Bone marrow (tissue), 2 donors: ENCODE measurements around the gene UBR4.
"Not testable (repeated sequence)": the region's sequence is repeated elsewhere in the genome, so short reads cannot be mapped to it uniquely, and the experiment has no call there.

ENCODE experiments used
- DNase-seq, 2 donors: peaks; one replicate each; lab custom pipeline; 2025; lab: John Stamatoyannopoulos, UW

UBR4 gene

DNA sequence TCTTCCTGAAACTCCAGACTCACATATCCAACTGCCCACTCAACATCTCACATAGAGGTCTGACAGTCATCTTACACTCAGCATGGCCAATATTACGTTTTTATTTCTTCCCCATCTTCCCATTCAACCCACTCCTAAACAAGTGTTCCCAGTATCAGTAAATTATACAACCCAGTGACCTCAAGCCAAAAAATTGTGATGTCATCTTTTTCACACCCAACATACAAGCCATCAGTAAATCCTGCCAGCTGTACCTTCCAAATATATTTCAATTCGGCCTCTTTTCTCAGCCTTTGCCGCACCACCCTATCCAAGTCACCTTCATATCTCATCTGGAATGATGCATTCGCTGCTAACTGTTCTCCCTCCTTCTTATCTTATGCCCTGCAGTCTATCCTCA is 19.6 kb downstream of the UBR4 start:
- DNase-seq = no peak

DNA sequence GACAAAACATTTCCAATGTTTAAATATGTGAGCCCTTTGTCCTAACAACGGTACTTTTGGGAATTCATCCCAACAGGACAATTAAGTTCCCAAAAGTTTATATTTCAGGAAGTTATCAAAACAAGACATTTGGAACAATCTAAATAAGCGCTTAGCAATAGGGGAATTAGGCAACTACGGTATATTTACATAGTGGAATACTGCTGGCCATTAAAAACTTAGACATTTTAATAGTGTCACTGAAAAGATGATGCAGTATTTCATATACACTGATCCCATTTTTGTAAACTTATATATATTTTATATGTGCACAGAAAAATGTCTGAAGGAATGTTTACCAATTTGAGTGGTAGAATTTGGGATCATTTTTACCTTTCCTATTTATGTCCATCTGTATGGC is 20.8 kb downstream of the UBR4 start:
- DNase-seq = no peak

DNA sequence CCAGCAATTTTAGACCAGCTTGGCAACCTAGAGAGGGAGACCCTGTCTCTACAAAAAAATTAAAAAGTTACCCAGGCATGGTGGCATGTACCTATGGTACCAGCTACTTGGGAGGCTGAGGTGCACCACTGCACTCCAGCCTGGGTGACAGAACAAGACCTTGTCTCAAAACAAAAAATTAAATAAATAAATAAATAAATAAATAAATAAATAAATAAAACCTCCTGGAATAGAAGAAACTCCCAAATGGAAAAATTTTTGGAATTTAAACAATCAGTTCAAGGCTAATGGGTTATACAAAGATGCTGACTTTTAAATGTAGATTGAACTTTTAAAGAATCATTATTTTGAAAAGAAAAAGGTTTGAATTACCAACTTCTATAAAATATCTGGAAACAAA is 22.2 kb downstream of the UBR4 start:
- DNase-seq = no peak

DNA sequence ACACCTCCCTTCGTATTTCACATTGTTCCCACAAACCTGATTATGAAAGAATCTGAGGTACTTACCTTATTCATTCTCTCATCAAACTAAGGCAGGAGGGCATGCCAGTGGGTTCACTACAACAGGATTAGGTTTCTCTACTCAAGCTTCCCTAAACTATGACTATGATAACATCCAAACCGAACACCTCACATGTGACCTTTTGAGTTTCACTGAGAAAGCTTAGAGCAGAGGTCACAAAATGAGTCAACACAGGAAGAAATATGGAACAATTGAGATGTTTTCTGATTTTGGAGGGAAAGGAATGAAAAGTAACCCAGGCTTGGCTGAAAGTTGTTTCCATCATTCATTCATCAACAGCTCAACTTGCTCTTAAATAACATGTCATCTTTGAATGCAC is 24.1 kb downstream of the UBR4 start:
- no peak for DNase-seq

DNA sequence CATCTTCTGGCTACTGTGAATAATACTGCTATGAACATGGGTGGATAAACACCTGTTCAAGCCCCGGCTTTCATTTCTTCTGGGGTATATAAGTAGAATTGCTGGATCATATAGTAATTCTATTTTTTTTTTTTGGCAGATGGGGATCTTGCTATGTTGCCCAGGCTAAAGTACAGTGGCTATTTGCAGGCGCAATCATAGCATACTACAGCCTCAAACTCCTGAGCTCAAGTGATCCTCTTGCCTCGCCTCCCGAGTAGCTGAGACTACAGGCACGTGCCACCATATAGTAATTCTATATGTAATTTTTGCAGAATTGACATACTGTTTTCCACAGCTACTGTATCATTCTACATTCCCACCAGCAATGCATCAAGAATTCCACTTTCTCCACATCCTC is 27.8 kb downstream of the UBR4 start:
- DNase-seq = no peak

DNA sequence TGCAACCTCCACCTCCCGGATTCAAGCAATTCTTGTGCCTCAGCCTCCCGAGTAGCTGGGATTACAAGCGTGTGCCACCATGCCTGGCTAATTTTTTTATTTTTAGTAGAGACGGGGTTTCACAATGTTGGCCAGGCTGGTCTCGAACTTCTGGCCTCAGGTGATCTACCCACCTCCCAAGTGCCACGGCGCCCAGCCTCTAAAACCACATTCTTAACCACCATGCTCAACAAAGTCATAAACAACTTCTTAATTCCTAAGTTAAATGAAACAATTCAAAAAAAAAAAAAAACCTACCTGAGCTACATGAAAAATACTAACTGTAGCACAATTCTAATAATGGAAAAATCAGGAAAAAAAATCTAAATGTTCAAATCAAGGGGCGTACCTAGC is 29.8 kb downstream of the UBR4 start:
- not testable (repeated sequence) for DNase-seq

DNA sequence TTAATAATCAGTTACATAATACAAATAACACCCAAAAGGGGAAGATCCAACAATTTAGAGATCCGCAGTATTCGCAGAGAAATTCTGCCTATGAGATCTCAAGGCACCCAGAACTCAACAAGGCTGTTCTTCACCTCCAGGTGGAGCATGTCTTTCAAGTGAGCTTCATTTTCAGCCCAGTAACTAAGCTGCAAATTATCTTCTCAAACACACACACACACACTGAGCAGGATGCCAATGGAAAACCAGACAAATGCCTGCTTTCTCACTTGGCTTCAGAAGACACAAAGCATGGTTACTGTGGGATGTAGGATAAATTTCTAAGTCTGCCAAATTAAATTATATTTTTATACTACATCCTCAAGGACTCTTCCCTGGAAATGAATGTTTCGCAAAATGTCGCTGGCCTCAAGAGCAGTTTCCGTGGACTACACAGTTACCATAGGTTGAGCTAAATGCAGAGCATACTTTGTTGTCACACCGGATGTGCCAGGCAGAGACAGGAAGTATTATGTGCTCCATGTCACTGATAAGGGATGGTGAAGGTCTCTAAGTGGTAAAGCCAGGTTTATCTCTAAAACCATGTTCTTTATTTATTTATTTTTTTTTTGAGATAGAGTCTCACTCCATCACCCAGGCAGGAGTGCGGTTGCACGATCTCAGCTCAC is 30.3 kb downstream of the UBR4 start:
- peak in 1 of 2 donors; percentile 19 for DNase-seq

DNA sequence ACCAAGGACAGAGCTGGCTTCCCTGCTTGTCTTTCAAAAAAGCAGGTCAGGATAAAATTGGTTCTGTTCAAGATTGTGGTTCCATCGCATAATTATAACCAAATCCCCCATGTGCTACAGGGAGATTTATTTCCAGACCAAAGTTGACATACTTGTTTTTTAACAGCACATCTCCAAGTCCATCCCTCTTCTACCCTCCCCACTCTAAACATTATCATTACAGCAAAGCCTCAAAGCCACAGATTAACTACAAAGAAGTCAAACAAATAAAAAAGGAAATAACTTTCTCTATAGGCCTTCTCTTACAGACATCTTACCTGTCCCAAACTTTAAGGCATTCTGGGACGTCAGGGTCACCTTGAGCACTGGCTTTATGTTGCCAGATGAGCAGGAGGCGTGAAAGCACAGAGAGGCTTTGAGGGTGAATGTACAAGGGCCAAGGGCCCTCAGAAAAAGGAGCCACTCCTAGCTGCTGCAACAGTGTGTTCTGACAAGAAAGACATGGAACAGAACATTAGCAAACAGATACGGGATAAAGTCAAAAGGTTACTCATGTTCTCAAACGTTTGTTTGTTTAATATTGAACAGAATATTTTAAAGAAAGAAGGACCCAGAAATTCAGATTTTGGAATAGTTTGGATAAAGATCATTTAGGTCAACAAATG is 31.2 kb downstream of the UBR4 start:
- DNase-seq = no peak

DNA sequence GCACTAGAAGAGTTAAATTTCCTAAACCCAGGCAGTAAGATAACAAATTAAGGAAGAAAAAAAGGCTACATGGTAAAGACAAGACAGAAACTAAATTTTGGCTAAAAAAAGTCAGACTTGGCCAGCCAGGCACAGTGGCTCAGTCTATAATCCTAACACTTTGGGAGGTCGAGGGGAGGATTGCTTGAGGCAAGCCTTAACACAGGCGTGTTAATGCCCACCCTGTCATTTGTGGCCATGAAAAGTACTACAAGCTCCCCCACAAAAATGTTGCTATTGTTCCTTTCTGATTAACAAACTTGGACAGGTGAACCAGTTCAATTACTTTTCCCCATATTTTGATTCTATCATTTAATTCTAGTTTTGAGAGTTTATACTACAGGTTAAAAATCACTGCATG is 32.3 kb downstream of the UBR4 start:
- DNase-seq = no peak

DNA sequence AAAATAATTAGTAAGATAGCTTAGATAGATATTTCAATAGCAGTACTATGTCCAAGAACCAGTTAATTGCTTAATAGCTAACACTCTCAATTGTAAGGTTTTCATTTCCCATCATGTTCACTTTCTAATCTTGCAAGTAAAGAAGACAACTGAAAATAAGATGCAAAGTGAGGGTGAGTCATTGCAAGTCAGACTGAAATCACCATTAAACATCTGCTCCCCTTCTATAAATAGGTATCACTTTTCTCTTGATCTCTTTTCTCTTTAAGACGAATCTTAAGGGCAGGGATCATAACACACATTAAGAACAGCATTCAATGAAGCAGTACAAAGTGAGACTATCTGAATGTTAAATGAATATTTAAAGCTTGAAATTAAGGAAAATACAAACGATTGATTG is 40.4 kb downstream of the UBR4 start:
- DNase-seq = no peak

DNA sequence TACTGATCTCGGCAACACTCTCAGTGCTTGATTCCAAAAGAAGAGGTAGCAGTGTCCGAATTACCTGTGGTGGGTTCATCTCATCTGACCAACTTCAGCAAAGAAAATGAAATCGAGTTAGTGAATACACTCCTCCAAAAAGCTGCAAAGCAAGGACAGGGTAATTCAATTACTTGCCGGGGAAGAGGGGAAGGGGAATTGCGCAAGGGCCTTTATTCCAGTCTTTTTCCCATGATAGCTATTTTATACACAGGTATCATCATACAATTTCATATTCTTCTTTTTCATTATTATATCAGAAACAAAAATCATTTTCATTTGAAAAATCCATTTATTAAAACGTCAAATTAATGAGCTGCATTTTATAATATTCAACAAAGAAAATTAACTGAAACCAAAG is 42.9 kb downstream of the UBR4 start:
- no peak for DNase-seq

DNA sequence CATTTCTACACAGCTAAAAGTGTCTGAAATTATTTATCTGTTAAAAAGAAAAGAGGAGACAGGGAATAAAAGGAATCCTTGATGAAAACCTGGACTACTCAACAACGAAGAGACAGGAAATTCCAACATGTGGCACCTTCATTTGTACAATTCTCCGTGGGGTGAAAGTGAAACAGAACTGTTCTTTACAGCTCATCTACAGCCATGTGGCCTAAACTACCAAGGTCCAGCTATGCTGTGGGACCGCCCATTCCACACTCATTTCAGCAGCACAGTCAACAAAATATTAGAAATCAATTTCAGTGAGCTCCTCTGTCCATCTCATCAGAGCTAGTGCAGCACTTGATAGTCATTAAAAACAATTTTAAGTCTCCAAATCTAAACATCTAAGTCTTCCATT is 44.0 kb downstream of the UBR4 start:
- DNase-seq = no peak

DNA sequence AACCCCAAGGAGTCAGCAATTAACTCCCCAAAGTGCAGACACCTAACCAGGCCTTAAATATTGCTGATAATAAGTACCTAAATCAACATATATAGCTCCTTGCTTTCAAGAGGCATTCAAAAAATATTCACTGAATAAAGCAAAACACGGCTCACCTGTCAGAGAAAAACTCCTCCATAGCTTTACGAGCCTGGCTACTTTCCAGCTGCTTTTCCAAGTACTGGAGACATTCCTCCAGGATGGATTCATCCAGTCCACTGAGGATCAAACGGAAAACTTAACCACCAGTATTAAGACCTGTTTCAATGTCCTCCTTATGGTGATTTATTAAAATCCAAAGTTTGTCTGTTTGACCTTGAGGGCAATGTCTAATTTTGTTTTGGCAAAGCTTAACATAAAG is 44.6 kb downstream of the UBR4 start:
- DNase-seq = no peak

DNA sequence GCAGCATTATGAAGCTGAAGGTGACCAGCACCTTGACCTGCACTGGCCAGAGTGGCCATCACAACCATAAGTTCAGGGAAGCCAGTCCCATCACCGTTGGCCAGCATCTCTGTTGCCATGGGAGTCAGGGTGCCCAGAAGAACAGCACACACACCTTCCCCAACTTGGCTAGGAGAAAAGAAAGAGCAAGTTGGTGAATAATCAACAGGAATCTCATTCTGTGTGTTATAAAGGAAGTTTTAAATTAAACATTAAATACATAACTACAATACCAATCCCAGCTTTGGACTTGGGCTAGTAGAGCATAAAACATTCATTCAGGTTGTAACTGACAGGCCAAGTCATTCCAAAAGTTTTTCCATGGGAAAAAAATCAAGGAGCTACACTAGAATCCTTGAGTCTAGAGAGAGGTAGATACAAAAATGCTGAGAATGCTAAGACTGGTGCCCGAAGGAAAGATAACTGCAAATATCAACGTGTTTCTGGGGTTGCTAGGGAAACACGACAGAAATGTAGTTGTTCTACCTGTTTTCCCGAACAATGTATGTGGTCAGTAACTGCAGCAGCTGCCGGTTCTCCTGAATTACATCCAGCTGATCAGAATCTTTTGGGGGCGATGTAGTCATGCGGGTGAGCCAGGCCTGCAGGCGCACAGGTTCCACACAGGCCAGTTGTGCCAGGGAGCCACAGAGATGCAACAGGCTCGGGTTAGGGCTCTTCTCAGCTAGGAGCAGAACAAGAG is 45.6 kb downstream of the UBR4 start:
- no peak for DNase-seq

DNA sequence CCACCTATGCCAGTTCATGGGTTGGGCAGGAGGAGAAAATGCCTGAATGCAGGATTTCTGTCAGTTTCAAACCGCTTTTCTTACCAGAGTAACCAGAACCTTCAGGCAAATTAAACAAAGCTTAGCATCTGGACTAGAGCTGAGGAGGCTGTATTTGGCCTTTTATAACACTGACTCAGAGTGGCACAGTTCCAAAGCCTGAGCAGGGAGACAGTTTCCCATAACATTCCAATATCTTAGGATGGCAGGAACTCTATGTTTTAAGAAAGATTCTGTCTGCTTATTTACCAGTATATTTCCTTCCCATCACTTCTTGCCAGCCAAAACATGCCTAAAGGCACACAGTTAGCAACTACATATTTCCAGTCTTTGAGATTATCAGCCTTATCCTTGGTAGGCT is 46.8 kb downstream of the UBR4 start:
- DNase-seq = no peak

DNA sequence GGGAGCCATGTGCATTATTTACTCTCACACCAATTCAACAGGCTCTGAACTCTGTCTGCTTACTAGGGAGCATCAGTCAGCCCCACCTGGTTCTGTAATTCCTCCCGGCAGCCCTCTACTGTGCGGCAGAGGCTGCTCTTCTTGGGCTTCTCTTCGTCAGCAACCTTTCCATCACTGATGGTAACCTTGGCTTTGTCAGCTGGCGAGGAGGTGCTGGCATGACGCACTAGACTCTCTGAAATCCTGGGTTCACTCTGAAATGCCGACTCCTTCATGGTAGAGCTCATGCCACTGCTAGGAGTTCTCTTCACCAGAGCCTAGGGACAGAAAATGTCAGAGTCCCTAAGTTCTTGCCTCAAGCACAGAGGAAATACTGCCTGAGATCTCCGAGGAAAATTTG is 49.2 kb downstream of the UBR4 start:
- DNase-seq = no peak

DNA sequence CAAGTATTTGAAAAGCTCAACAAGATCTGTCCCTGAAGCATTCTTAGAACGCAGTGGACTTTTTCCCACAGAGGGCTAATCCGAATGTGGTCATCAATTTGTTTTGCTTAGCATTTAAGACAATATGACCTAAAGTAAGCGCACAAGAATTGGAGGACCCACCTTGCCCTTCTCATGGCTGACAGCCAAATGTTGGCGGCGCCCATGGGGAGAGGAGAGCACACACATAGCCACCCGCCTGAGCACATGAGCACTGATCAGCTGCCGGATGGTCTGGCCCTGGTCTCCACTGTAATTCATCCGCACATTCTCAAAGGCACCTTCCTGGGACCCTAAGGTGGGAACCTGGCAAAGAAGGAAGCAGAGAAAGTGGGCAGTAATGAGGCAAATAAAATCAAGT is 52.4 kb downstream of the UBR4 start:
- DNase-seq = no peak

DNA sequence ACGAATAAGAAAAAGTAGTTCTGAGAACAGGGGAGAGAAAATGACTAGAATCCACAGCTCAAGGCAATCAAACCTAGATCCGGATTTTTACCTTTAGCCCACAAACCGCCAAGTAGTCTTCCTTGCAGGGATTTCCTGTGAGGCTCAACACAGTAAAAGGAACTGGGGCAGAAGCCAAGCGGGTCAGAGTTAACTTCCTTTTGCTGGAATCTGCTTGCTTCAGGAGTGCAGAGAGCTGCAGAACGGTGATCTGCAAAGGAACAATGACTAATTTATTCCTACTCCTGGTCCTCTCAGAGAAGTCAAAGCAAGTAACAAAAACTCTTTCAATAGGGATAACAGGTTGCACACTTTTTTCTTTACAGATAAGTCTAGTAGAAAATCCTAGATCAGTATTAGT is 53.4 kb downstream of the UBR4 start:
- no peak for DNase-seq

DNA sequence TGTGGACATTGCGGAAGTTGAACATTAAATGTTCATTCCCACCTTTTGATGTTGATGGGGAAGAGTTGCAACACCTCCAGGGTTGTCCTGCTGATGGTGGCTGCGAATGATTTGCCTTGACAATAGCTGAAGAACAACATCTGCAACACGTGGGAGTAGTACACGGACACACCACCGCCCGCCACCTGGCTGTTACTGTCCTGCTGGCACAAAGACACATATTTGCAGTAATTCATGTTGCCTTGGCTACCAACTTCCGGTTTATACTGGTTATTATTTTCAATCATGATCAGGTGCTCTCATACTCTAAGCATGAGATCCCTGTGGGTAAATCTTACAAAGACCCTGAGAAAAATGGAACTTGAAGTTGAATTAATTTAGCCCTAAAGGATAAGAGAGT is 55.2 kb downstream of the UBR4 start:
- no peak for DNase-seq

DNA sequence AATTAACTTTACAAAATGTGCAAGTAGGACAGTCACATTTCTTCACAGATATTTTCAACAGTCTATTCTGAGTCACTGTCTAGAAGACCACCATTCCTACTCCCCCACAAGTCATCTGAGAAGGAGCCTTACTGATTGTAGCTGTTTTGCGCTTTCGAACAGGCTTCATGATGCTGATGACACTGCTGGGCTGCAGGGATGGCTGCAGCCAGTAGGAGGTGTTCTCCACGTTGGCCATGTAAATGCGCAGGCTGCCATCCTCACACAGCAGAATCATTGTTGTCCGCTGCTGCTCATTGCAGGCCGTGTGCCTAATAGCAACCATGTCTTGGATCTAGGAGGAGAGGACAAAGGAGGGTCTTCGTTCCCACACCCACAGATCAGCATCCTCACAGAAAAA is 56.9 kb downstream of the UBR4 start:
- DNase-seq = no peak

DNA sequence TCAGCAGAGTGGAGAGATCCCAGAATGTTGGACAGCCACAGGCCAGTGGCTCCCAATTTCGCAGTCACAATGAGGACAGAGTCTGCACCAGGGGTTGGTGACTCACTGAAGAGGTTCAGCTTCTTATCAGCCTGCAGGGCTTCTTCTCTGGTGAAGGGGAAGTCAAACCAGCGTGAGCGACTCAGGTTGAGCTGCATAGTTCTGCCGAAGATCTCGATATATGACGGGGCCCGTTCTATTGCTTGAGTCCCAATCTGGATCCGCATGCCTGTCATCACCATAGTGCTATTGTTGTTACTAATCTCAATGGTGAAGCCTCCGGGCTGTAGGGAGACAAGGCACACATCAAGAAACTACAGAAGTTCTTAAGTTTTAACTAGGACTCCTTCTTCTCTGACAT is 58.5 kb downstream of the UBR4 start:
- DNase-seq = no peak

DNA sequence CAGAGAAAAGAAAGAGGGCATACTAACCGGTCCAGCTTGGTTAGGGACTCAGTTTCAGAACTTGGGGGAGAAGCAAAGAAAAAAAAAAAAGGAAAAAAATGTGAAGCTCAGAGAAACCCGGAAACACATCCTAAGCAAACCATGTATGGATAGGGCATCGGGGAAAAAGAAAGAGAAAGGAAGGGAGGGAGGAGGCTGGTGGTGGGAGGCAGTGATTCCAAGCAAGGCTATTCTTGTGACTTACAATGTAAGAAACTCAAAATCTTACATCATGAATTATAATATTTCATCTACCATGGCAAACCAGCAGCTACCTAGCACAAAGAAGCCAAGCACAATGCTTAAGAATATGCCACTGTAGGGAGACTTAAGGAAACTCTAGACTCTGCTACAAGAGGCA is 60.3 kb downstream of the UBR4 start:
- DNase-seq = no peak

DNA sequence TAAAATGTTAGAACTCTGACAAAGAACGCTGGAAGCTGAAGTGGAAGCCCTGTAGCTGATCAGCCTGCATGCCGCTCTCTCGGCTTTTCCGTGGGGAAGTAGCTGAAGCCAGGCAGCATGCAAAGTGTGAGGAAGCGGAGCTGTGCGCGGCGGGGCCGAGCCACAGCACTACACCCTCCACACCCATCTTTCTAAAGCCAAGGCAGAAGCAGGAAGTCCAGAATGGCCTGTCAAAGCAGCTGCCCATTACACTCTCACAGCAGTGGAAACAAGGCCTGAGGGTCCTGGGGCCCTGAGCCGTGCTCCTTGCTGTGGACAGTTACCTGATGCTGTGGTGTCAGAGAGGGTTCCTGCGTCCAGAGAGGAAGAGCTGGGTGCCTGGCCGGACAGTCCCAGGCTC is 69.6 kb downstream of the UBR4 start:
- DNase-seq = no peak

DNA sequence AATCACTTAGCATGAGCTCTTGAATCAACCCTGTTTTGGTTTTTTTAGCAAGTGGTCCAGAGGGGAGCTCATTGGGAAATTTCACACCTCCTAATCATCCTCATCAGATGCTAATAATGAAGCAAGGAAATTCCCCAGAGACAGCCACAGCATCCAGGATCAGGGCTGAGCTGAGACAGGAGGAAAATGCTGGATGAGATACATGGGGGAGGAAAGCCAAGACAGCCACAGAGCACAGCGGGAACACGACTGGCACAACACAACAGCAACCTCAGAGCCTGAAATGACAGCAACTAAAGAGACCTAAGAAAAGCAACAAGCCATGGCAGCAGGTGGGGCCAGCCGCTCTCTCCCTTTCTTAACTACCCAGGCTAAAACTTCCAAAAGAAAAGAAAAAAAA is 70.4 kb downstream of the UBR4 start:
- DNase-seq = no peak
